CD14-positive monocyte (primary cell): ENCODE measurements around the gene KIAA0408. TPM values are rescaled to one million over a fixed set of nuclear protein-coding genes. Genes with fewer than 3 reads are reported as not detected.
"Not testable (repeated sequence)": the region's sequence is repeated elsewhere in the genome, so short reads cannot be mapped to it uniquely, and the experiment has no call there.

ENCODE experiments used
- DNase-seq, 3 donors: peaks; one replicate each; pipeline ENCODE4 v3.0.0-alpha.2; 2011 to 2022
- H2AFZ ChIP-seq: 2 replicates; pipeline ENCODE4 v1.6.0; 2012; ENCODE audit warnings: mild to moderate bottlenecking, low read depth, low read length, inconsistent platforms; ENCODE audit not compliant: insufficient read depth, poor library complexity, severe bottlenecking
- H3K27ac ChIP-seq, 2 donors: 1 replicate in 1 of 2; 2 replicates in 1 of 2; pipeline ENCODE4 v1.5.1; 2012 to 2013; ENCODE audit warnings: low read length in 2 of 2, control low read depth in 1 of 2, inconsistent platforms in 1 of 2, low read depth in 1 of 2, mild to moderate bottlenecking in 1 of 2
- H3K27me3 ChIP-seq, 2 donors: one replicate each; pipeline versions ENCODE4 v1.6.0 to v1.6.1; 2011 to 2013; ENCODE audit warnings: low read length in 2 of 2; ENCODE audit not compliant: control insufficient read depth in 2 of 2, insufficient read depth in 2 of 2
- H3K36me3 ChIP-seq, 2 donors: replicated peaks in 1 of 2; 1 replicate in 1 of 2; 2 replicates in 1 of 2; pipeline versions ENCODE4 v1.5.1 to v1.6.1; 2012 to 2013; ENCODE audit warnings: low read length in 2 of 2, control low read depth in 1 of 2, inconsistent platforms in 1 of 2, mild to moderate bottlenecking in 1 of 2; ENCODE audit not compliant: insufficient read depth in 2 of 2, control insufficient read depth in 1 of 2
- H3K4me1 ChIP-seq, 2 donors: 1 replicate in 1 of 2; 2 replicates in 1 of 2; pipeline versions ENCODE4 v1.5.1 to v1.6.1; 2012 to 2013; ENCODE audit warnings: low read length in 2 of 2, control low read depth in 1 of 2, inconsistent platforms in 1 of 2, mild to moderate bottlenecking in 1 of 2, moderate library complexity in 1 of 2; ENCODE audit not compliant: insufficient read depth in 2 of 2, control insufficient read depth in 1 of 2
- H3K4me2 ChIP-seq: replicated peaks from 2 replicates; pipeline ENCODE3; 2012; ENCODE audit warnings: low read length, moderate library complexity, mild to moderate bottlenecking; ENCODE audit not compliant: poor library complexity, severe bottlenecking; ENCODE audit errors: extremely low read depth
- H3K4me3 ChIP-seq, 3 experiments: fragments of 200-600 bp in 1 of 3; sonication (generic) in 1 of 3; replicated peaks in 1 of 3; 1 replicate in 2 of 3; 2 replicates in 1 of 3; pipeline ENCODE4 v1.5.1; 2011 to 2013; ENCODE audit warnings: low read length in 3 of 3, mild to moderate bottlenecking in 3 of 3, control low read depth in 2 of 3, low read depth in 2 of 3, inconsistent platforms in 1 of 3, moderate library complexity in 1 of 3
- H3K79me2 ChIP-seq: 2 replicates; pipeline ENCODE4 v1.6.0; 2012; ENCODE audit warnings: mild to moderate bottlenecking, control low read depth, inconsistent platforms, low read length, moderate library complexity; ENCODE audit not compliant: insufficient read depth
- H3K9ac ChIP-seq: 2 replicates; pipeline ENCODE4 v1.6.0; 2017; ENCODE audit warnings: low read length, mild to moderate bottlenecking; ENCODE audit not compliant: insufficient read depth, poor library complexity, severe bottlenecking
- H3K9me3 ChIP-seq, 2 donors: replicated peaks in 1 of 2; 1 replicate in 1 of 2; 2 replicates in 1 of 2; pipeline versions ENCODE4 v1.5.1 to v1.6.1; 2012 to 2013; ENCODE audit warnings: low read length in 2 of 2, control low read depth in 1 of 2; ENCODE audit not compliant: control insufficient read depth in 1 of 2, insufficient read depth in 1 of 2
- H4K20me1 ChIP-seq: 2 replicates; pipeline ENCODE4 v1.6.0; 2012; ENCODE audit warnings: mild to moderate bottlenecking, low read length, control low read depth, moderate library complexity; ENCODE audit not compliant: insufficient read depth
- H3K27ac Mint-ChIP-seq, 7 donors: one replicate each; pipeline ENCODE4 v1.8.0; 2020; ENCODE audit warnings: mild to moderate bottlenecking in 7 of 7, mixed read lengths in 7 of 7, moderate library complexity in 6 of 7, inconsistent platforms in 2 of 7
- H3K27me3 Mint-ChIP-seq, 3 donors: one replicate each; pipeline ENCODE4 v1.8.0; 2021 to 2022; ENCODE audit warnings: low read depth in 3 of 3, mild to moderate bottlenecking in 3 of 3, mixed read lengths in 3 of 3, moderate library complexity in 3 of 3, inconsistent platforms in 1 of 3
- H3K36me3 Mint-ChIP-seq, 2 donors: one replicate each; pipeline ENCODE4 v1.8.0; 2020; ENCODE audit warnings: mixed read lengths in 2 of 2, inconsistent platforms in 1 of 2, mild to moderate bottlenecking in 1 of 2
- H3K4me1 Mint-ChIP-seq: one replicate; pipeline ENCODE4 v1.8.0; 2020; ENCODE audit warnings: mild to moderate bottlenecking, mixed read lengths
- H3K4me3 Mint-ChIP-seq, 2 donors: one replicate each; pipeline ENCODE4 v1.8.0; 2020; ENCODE audit warnings: mild to moderate bottlenecking in 2 of 2, mixed read lengths in 2 of 2, moderate library complexity in 1 of 2
- H3K9me3 Mint-ChIP-seq, 7 donors: one replicate each; pipeline ENCODE4 v1.8.0; 2020 to 2022; ENCODE audit warnings: mixed read lengths in 7 of 7, mild to moderate bottlenecking in 6 of 7, moderate library complexity in 6 of 7, inconsistent platforms in 2 of 7
- WGBS: methylation state at CpG from one replicate; pipeline ENCODE4 v1.1.5; 2013; ENCODE audit warnings: missing lambda C conversion rate; ENCODE audit not compliant: insufficient coverage; 5-methylcytosine and 5-hydroxymethylcytosine counted together
- intact Hi-C, 2 donors: fragments of 100-400 bp; cut with micrococcal nuclease; formaldehyde crosslinking; loops; one replicate each; pipeline versions ENCODE4 v1.15.0 to v1.15.1; 2023
- polyA plus RNA-seq, 3 donors: library from polyadenylated mRNA; depleted of rRNA in 1 of 3; unstranded in 2 of 3; stranded (reverse) in 1 of 3; fragments of 300-500 nt in 2 of 3; fragments of >200 nt in 1 of 3; fragmentation: Illumina TruSeq in 2 of 3; gene quantifications; 1 replicate in 2 of 3; 2 replicates in 1 of 3; pipeline ENCODE4 v1.2.3, GENCODE V29; 2012 to 2021
- small RNA-seq: library from RNA; depleted of rRNA; stranded (forward); fragments of <200 nt; gene quantifications from one replicate; pipeline ENCODE3, GENCODE V24; 2012; ENCODE audit warnings: low read depth; ENCODE audit not compliant: insufficient read length

KIAA0408 gene
- polyA plus RNA-seq, 3 donors, result 0.03 TPM; not detected in 2

DNA sequence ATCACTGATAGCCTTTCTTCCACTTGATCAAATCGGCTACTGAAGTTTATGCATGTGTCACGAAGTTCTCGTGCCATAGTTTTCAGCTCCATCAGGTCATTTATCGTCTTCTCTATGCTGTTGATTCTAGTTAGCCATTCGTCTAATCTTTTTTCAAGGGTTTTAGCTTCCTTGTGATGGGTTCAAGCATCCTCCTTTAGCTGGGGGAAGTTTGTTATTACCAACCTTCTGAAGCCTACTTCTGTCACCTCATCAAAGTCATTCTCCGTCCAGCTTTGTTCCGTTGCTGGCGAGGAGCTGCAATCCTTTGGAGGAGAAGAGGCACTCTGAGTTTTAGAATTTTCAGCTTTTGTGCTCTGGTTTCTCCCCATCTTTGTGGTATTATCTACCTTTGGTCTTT lies 47.2 kb downstream of the KIAA0408 start:
- intact Hi-C loops, result loop anchor here in 1 of 2 donors (10.0 kb wide), 1 partner anchor 47 kb away; no protein-coding TSS in a partner anchor
- not testable (repeated sequence) for H3K27ac ChIP-seq, DNase-seq, H2AFZ ChIP-seq, H3K36me3 Mint-ChIP-seq, H3K27ac Mint-ChIP-seq, H3K9me3 Mint-ChIP-seq, H3K4me3 ChIP-seq, H3K79me2 ChIP-seq, H4K20me1 ChIP-seq, H3K27me3 Mint-ChIP-seq, H3K9ac ChIP-seq, H3K4me1 ChIP-seq, H3K4me3 Mint-ChIP-seq, H3K4me2 ChIP-seq, H3K36me3 ChIP-seq, H3K27me3 ChIP-seq, H3K4me1 Mint-ChIP-seq, H3K9me3 ChIP-seq
- 94% methylated on average over 3 of the region's 8 CpGs for WGBS

Small RNA genes lying within 50 kb of the gene (small RNA-seq; reads per million reads assigned to genes)
- gene KIAA0408, result not detected

Other genes with a start within 250 kb of the KIAA0408 start
- gene RNF146, start 192.5 kb downstream of the KIAA0408 start, polyA plus RNA-seq, result 10 to 100 TPM; 14.7 to 63.4 (median 22.5) TPM
- 100 to 1,000 TPM in 2 of 3 donors, 10 to 100 TPM in 1; 36.4 to 104 (median 102) TPM for gene ECHDC1, start 115.8 kb downstream of the KIAA0408 start, polyA plus RNA-seq
- gene C6orf58, start 117.8 kb upstream of the KIAA0408 start, polyA plus RNA-seq, result not detected